Measurements from ENCODE around the gene TEAD1.

DNA sequence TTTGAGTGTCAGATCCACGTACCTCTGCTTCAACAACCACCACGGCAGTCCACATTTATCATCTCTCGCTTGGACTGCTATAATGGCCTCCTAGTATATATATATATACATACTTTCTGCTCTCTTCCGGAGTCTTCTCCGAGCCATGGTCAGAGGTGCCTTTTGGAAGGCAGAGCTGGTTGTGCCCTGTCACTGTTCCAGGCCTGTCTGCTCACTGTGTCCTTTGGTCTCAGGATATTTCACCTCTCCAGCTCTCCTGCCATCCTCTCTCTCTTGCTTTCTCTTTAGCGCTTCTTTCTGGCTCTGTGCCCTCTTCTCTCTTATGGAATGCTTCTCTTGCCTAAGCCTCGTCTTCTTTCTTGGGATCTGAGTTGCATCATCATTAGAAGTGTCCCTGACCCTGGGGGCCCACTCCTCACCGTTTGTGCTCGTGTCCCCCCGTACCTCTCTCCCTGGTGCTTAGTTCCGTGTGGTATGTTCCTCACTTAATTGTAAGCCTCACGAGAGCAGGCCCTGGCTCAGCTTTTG lies 248.8 kb downstream of the TEAD1 start:
- TF ChIP-seq, protein P1, sequence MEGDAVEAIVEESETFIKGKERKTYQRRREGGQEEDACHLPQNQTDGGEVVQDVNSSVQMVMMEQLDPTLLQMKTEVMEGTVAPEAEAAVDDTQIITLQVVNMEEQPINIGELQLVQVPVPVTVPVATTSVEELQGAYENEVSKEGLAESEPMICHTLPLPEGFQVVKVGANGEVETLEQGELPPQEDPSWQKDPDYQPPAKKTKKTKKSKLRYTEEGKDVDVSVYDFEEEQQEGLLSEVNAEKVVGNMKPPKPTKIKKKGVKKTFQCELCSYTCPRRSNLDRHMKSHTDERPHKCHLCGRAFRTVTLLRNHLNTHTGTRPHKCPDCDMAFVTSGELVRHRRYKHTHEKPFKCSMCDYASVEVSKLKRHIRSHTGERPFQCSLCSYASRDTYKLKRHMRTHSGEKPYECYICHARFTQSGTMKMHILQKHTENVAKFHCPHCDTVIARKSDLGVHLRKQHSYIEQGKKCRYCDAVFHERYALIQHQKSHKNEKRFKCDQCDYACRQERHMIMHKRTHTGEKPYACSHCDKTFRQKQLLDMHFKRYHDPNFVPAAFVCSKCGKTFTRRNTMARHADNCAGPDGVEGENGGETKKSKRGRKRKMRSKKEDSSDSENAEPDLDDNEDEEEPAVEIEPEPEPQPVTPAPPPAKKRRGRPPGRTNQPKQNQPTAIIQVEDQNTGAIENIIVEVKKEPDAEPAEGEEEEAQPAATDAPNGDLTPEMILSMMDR (IDR thresholded peaks at IDR 0.05; ENCODE audit: low read length): no peak
- TF ChIP-seq EZH2 (optimal IDR thresholded peaks at IDR 0.05; ENCODE audit: low read depth, low read length) (no peak), EZH2phosphoT487 (IDR thresholded peaks at IDR 0.05; ENCODE audit: low read length) (no peak)
